Stimulated activated CD4-positive, alpha-beta T cell treated with anti-CD3 and anti-CD28 coated beads, Interleukin-15, amount 100 ng/mL, for 48 hours (primary cell): Measurements from ENCODE around the gene MBD3L2B.

Experiments used
- DNase-seq, 2 donors: peaks; one replicate each; pipeline ENCODE4 v3.0.0-alpha.2; 2020; ENCODE audit warnings: low read depth in 2 of 2

Gene MBD3L2B

DNA sequence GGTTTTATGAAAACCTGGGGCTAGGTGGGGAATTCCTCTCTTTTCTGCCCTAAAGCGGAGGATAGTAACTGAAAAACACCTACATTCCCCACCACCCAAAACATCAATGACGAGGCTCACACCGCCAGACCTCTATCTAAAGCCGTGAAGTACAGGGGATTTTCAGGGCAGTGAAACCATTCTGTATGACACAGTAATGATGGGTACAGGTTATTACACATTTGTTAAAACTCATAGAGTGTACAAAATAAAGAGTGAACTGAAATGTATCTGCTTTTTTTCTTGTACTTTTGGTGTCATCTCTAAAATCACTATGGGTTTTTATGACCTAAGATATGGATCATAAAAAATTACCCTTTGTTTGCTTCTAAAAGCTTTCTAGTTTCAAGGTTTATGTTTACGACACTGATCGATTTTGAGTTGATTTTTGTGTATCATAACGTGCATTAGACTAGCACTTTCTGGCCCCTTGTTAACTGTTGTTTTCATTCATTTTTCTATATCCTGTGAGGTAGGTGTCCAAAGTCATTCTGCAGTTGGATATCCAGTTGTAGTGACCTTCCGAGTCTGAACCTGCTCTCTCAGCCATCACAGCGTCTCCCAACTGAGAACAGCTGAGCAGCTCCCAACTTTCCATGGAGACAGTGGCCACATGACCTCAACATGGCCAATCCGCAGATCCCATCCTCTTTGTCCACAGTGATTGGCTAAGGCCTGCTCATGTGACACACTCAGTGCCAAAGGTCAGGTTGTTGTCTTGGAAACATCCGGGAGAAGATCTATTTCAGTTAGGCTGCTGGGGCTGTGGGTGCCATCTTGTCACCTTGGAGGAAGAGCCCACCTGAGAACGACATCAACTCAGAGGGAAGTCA, 10.3 kb downstream of the MBD3L2B start:
- DNase-seq, result no peak

DNA sequence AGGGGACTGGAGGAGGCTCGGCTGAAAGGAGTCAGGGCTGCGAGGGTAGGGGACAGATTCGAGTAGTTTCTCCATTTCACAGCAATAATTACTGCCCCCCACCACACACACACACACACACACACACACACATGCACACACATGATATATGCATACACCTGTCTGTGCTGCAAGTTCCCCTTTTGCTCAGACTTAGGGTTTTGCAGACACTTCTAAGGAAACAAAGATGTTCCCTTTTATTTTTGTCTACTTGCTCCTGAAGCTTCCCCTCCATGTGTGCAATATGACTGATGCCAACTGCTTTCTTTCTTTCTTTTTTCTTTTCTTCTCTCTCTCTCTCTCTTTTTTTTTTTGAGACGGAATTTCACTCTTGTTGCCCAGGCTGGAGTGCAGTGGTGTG, 13.4 kb downstream of the MBD3L2B start:
- DNase-seq, result no peak

DNA sequence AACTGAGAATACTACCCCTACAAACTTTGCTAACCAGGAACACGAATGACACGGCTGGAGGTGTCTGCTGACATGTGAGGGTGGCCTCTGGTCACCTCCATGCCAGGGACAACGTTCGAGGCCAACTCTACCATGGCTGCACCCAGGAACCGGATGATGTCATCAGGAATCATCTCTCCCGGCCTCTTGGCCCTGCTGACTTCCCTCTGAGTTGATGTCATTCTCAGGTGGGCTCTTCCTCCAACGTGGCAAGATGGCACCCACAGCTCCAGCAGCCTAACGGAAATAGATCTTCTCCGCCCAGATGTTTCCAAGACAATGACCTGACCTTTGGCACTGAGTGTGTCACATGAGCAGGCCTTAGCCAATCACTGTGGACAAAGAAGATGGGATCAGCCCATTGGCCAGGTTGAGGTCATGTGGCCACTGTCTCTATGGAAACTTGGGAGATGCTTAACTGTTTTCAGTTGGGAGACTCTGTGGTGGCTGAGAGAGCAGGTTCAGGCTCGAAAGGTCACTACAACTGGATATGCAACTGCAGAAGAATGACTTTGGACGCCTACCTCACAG, 15.0 kb downstream of the MBD3L2B start:
- no peak for DNase-seq

DNA sequence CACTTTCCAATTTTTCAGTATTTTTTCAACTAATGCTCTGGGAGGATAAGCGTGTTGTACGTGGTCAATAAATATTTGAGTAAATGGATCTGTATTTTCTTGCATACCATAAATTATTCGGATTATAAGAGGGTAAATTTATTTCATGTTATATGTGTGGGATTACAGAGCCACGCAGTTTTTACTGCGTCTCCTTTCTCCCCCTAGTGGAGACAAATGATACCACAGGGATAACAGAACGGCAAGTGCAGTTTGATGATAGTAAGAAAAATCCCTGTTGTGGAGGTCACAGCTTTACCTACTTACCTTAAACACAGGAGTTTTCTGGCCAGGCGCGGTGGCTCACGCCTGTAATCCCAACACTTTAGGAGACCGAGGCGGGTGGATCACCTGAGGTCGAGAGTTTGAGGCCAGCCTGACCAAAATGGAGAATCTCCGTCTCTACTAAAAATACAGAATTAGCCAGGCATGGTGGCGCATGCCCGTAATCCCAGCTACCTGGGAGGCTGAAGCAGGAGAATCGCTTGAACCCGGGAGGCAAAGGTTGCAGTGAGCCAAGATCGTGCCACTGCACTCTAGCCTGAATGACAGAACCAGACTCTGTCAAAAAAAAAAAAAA, 16.8 kb downstream of the MBD3L2B start:
- DNase-seq, result no peak

DNA sequence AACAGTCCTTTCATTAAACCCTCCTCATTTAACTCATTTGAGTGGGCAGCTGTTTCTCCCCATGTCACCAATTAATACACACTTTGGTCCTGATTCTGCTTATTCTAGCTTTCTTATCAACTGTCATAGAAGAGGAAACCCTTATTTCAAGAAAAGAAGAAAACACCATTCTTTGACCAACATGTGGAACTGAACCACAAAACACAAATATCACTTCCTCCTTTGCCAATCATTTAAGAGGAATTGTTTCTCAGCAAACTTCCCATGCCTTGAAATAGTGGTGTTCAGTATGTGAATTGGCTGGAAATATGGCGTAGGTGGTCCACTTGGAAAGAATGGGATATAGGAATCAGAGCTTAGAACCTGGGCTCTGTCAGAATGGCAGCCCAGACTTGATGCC, 20.4 kb downstream of the MBD3L2B start:
- DNase-seq, result no peak

DNA sequence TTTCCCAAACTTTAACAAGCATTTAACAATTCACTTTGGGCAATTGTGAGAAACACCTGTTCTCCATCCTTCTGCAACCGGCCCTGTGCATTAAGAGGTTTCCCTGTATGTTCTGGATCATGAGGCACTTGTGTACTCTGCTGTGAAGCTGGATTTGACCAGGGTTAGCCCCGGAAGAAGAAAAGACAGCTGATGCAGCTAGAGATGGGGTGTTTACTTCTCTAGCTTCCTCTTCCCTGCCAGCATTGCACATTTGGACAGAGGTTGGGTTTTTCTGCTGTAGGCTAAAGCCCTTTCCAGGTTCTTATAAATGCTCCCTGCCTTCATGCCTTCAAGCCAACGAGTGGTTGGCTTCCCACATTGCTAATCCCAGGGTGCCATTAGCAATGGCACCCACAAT, 20.9 kb downstream of the MBD3L2B start:
- no peak for DNase-seq

DNA sequence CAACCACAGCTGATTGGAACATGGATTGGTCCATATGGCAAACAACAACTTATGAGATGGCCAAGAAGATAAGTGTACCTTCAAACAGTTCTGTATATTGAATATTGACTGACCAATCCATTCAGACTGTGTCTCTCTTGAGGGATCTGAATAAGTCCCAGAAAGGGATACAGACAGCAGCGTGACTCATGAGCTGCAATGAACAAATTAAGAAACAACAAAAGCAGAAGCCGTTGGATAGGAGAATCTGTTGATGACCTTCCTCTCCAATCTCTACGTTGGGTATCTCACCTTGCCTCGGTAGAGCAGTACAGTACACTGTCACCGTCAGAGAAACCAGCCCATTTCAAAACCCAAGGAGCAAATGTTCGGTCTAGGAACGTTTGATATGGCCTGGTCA, 21.3 kb downstream of the MBD3L2B start:
- no peak for DNase-seq

DNA sequence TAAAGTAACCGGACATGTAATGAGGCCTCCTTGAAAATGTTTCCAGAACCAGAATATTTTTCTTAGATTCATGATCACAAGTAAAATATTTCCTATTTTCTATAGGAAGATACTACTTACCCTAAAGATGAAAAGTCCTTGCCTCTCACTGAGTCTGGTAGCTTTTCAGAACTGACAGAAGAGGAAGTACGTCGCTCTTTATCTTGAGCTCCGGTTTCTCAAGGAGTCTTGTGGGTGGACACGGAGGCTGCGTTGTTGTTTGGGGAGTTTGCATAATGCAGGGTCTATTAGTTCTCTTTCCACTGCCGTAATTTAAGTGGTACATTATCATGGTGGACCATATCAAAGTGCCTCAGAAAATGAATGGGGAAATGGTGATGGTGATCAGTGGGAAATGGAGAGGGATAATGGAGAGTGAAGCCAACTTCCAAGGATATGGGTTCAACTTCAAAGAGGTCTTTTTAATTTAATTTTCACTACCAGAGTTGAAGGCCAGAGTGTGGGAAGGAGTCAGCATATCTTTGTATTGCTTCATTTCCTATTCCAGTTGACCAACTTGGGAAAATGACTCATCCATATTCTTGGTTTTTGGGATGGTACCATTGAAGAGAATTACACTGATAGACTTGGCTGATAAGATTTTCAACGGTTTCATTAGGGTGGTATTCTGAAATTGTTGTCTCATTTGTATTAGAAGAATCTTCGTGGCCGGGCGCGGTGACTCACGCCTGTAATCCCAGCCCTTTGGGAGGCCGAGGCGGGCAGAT, 23.4 kb downstream of the MBD3L2B start:
- no peak for DNase-seq

DNA sequence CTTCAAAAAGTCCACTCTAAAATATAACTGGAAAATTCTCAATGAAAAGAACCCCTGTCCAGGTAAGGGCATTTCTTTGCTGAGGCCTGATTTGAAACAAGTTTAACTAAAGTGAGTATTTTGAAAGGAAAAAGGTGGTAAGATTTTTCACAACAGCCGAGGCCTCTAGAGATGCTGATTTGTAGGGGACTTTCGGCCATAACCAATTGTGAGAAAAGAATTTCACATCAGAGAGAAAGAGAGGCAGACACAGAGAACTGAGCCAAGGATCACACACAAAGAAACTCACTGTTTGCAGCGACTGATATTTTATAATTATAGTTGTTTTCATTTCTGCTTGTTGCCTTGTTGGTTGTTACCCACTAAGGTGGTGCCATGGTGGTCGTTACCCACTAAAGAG, 24.4 kb downstream of the MBD3L2B start:
- no peak for DNase-seq

DNA sequence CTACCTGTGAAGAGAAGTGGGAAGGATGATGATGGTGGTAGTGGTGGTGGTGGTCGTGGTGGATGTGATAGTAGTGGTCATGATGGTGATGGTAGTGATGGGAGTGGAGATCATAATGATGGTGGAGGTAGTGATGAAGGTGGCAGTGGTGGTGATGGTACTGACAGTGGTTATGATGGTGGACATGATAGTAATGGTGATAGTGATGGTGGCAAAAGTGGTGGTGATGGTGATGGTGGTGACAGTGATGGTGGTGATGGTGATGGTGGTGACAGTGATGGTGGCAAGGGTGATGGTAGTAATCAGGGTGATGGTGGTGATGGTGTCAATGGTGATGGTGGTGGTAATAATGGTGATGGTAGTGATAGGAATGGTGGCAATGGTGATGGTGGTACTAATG, 26.2 kb downstream of the MBD3L2B start:
- DNase-seq, result no peak

DNA sequence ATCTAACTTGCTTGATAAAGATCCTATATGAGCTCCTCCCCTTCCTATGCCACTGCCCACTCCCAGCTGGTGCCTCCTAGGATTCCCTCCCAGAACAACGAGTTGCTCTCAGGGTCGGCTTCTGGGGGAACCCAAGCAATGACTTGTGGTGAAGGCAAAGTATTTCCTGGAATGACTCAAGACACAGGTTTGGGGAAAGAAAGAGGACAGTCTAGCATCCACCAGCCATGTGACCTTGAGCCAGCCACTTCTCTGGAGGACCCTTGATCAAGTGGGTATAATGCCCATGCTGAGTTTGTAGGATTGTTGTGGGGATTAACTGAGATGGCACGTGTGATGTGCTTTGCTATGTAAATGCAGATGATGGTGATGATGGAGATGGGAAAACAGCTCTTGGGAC, 33.0 kb downstream of the MBD3L2B start:
- no peak for DNase-seq

DNA sequence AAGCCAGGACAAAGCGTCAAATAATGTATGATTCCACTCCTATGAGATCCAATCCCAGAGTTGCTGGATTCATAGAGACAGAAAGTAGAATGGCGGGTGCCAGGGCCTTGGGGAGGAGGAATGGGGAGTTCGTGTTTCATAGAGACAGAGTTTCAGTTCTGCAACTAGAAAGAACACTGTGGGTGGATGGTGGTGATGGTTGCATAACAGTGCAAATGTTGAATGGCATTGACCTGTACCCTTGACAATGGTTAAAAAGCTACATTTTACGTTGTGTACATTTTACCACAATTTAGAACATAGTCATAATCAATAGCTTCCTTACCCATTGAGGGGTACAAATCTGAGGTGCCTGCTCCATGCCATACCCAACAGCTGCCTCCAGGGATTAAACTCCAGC, 33.4 kb downstream of the MBD3L2B start:
- no peak for DNase-seq

DNA sequence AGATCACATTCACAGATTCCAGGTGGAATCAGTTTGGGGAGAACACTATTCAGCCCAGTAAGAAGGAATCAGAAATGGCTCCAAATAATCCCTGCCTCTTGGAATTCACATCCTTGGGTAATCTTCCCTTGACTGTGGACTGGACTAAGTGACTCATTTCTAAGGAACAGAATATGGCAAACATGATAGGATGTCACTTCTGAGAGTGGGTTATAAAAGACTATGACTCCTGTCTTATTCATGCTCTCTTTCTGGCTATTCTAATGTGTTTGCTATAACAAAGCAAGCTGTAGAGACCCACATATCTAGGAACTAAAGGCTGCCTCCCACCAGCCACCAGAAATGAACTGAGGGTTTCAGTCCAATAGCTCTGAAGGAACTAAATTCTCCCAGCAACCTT, 37.8 kb downstream of the MBD3L2B start:
- DNase-seq, result no peak

DNA sequence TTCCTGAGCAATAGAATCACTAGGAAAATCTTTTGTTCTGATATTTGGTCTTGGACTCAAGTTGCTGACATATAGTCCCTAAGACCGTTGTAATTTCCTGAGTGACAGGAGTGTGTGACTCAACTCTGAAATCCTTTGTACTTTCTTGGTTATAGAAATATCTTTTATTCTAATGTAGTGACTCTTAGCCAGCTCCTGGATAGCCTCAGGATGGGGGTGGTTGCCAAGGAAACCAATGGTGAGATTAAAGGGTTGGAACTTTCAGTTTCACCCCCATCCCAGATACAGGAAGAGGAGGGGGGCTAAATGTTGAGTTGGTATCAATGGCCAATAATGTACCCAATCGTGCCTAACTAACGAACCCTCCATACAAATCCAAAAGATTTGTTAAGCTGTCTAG, 41.8 kb downstream of the MBD3L2B start:
- no peak for DNase-seq

DNA sequence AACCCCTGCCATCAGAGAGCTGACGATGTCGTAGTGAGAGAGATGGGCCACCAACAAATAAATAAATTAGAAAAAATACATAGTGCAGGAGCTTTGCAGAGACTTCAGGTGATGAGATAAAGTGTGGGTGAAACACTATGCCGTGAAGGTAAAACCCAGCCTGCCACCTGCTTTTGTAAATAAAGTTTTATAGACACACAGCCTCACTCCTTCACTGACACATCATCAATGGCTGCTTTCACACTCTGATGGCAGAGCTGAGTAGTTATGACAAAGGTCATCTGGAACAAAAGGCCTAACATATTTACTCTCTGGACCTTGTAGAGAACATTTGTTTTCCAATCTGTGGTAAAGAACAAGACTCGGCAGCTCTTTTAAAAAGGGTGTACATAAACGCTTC, 45.0 kb downstream of the MBD3L2B start:
- DNase-seq, result no peak

DNA sequence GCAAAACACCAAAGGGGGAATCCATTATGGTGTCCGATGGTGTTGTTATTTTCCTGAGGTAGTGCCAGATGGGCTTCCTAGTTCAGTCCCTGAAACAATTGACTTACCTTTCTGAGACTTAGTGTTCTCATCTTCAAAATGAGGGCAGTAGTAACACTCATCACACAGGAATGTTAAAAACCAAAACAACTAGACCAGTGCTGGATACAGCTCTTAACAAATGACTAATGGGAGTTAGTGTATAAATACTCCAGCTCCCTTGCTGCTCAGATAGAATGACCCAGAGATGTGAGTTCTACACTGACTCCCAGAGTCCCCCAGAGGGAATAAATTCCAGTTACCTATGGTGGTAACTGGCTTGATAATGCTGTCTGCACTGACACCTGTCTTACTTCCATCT, 49.9 kb downstream of the MBD3L2B start:
- DNase-seq, result no peak

DNA sequence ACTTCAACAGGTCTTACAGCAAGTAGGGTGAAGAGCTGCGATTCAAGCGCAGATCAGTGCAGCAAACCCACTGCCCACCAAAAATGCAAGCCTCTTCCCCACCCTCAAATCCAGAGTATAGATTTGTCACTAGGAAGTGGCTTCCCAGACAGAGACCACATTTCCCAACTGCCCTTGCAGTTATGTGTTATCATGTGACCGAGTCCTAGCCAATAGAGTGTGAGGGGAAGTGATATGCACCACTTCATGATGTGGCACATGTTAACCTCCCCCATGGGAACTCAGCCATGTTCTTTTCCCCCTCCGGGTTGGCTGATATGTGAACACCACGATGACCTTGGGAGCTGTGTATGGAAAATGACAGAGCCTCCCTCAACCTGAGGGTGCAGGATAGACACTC, 50.8 kb downstream of the MBD3L2B start:
- no peak for DNase-seq

DNA sequence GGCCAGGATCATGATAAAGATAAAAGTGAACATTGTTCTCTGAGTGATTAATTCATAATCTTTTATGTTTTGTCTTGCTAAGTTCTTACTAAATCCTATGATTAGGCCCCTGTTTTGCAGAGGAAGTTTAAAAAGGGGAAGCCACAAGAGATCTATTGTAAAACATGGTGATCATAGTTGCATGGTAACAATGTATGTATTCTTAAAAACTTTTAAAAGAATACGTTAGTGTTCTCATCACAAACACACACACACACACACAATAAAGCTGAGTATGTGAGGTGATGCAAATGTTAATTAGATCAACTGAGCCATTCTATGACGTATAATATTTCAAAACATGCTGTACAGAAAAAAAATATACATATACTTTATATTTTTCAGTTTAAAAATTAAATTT, 51.2 kb downstream of the MBD3L2B start:
- DNase-seq, result no peak

DNA sequence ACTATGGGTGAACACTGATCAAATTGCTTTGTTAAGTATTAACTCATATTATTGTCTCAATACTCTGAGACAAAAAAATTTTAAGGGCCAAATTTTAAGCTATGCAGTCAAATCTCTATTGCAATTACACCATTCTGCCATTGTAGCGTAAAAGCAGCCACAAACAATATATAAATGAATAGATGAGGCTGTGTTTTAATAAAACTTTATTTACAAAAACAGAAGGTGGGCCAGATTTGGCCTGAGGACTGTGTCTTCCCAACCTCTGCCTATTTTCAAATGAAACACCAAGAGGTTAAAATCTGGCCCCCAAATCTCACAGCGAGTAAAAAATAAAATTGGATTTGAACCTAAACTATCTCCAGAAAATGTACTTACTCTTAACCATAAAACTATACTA, 51.7 kb downstream of the MBD3L2B start:
- no peak for DNase-seq
